Upper lobe of left lung (tissue), 4 donors: Measurements from ENCODE around the gene FMO3.

Experiments used
- CTCF ChIP-seq, 6 experiments: fragments of 450-650 bp in 4 of 6; fragments of 200-600 bp in 2 of 6; sonication (generic) in 2 of 6; IDR thresholded peaks; one replicate each; pipeline ENCODE4 v1.5.1; 2016 to 2019; ENCODE audit warnings: antibody characterized with exemption in 6 of 6
- EP300 ChIP-seq, 4 donors: sonication (generic); formaldehyde crosslinking; IDR thresholded peaks; one replicate each; pipeline ENCODE4 v1.5.1; 2017; ENCODE audit warnings: antibody characterized with exemption in 4 of 4, control low read depth in 2 of 4
- POLR2AphosphoS5 ChIP-seq, 2 donors: sonication (generic); formaldehyde crosslinking; IDR thresholded peaks; one replicate each; pipeline ENCODE4 v1.5.1; 2017; ENCODE audit warnings: antibody characterized with exemption in 2 of 2

GRCh38 chr1:171161431-171161830 lies 70.7 kb downstream of the FMO3 start:
- TF ChIP-seq CTCF (IDR thresholded peaks at IDR 0.05) = no peak
- TF ChIP-seq POLR2AphosphoS5 (IDR thresholded peaks at IDR 0.05) = no peak
- no peak for TF ChIP-seq EP300 (IDR thresholded peaks at IDR 0.05)
